Astrocyte (in vitro differentiated cells and primary cell): ENCODE data around the gene GM2A.

Source experiments
- EZH2 ChIP-seq: IDR thresholded peaks from 2 replicates; pipeline ENCODE4 v1.6.1; 2012; ENCODE audit warnings: mild to moderate bottlenecking, low read length, inconsistent platforms; ENCODE audit not compliant: insufficient read depth
- TF ChIP-seq, protein P1 (sequence below): IDR thresholded peaks from 2 replicates; pipeline ENCODE4 v1.5.1; 2011; ENCODE audit warnings: low read depth, mild to moderate bottlenecking, inconsistent platforms, low read length, moderate library complexity; ENCODE audit not compliant: insufficient read depth

DNA sequence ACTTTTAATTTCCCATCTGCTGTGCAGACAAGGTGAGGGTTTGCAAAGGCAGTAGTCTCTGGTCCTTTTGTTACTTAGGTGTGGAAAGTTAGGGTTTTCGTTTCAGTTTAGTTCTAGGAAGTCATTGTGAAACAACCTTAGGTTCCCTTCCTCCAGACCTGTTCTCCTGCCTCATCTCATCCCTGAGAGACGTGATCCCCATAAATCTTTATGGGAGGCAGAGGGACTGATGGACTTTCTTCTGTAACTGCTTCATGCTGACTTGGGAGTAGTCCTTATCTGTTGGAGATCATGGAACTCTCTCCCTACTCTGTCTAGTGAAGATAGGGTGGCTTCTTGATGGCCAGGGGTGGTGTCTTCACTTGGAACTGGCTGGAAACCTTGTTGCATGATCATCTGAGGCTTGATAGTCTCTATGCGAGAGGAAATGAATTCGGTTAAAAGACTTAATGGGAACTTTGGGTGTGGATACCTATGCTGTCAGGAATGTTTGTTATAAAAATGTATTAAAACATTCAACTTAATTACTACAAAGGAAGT is 7.2 kb upstream of the GM2A start:
- TF ChIP-seq, protein P1, sequence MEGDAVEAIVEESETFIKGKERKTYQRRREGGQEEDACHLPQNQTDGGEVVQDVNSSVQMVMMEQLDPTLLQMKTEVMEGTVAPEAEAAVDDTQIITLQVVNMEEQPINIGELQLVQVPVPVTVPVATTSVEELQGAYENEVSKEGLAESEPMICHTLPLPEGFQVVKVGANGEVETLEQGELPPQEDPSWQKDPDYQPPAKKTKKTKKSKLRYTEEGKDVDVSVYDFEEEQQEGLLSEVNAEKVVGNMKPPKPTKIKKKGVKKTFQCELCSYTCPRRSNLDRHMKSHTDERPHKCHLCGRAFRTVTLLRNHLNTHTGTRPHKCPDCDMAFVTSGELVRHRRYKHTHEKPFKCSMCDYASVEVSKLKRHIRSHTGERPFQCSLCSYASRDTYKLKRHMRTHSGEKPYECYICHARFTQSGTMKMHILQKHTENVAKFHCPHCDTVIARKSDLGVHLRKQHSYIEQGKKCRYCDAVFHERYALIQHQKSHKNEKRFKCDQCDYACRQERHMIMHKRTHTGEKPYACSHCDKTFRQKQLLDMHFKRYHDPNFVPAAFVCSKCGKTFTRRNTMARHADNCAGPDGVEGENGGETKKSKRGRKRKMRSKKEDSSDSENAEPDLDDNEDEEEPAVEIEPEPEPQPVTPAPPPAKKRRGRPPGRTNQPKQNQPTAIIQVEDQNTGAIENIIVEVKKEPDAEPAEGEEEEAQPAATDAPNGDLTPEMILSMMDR, result no peak
- no peak for TF ChIP-seq EZH2
